ENCODE data around the gene RAB6B.

The RAB6B gene

GRCh38 chr3:133921592-133921991, 25.9 kb upstream of the RAB6B start:
- no peak overlapping the region for H3K4me3 ChIP-seq (ENCODE audit: low read length)
- TF ChIP-seq, protein P1, sequence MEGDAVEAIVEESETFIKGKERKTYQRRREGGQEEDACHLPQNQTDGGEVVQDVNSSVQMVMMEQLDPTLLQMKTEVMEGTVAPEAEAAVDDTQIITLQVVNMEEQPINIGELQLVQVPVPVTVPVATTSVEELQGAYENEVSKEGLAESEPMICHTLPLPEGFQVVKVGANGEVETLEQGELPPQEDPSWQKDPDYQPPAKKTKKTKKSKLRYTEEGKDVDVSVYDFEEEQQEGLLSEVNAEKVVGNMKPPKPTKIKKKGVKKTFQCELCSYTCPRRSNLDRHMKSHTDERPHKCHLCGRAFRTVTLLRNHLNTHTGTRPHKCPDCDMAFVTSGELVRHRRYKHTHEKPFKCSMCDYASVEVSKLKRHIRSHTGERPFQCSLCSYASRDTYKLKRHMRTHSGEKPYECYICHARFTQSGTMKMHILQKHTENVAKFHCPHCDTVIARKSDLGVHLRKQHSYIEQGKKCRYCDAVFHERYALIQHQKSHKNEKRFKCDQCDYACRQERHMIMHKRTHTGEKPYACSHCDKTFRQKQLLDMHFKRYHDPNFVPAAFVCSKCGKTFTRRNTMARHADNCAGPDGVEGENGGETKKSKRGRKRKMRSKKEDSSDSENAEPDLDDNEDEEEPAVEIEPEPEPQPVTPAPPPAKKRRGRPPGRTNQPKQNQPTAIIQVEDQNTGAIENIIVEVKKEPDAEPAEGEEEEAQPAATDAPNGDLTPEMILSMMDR (IDR thresholded peaks at IDR 0.05; ENCODE audit: insufficient read depth, low read depth, low read length, missing control alignments), result no peak
- DNase-seq (ENCODE audit: low read depth), result no peak

DNA sequence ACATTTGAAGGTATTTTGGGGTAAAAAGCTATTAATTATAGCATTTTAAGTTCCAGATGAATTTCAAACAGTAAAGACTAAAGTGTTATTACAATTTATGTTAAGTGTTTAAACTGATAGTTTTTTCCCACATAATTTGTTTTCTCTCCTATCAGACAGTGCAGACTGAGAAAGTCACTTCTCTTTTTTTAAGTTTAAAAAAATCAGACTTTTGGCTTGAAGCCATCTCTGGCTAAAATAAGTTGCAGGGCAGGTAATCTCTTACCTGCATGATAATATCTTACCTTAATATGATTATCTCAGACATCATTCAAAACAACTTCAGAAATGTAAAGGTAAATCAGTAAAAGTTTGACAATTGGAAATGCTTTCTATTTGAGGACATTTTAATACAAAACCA, 21.5 kb upstream of the RAB6B start:
- no peak overlapping the region for H3K4me3 ChIP-seq (ENCODE audit: low read length)
- no peak for DNase-seq (ENCODE audit: low read depth)
- TF ChIP-seq, protein P1 (IDR thresholded peaks at IDR 0.05; ENCODE audit: insufficient read depth, low read depth, low read length, missing control alignments), result no peak

GRCh38 chr3:133915685-133916658, 20.3 kb upstream of the RAB6B start:
- DNase-seq (ENCODE audit: low read depth), result peak; percentile 40

DNA sequence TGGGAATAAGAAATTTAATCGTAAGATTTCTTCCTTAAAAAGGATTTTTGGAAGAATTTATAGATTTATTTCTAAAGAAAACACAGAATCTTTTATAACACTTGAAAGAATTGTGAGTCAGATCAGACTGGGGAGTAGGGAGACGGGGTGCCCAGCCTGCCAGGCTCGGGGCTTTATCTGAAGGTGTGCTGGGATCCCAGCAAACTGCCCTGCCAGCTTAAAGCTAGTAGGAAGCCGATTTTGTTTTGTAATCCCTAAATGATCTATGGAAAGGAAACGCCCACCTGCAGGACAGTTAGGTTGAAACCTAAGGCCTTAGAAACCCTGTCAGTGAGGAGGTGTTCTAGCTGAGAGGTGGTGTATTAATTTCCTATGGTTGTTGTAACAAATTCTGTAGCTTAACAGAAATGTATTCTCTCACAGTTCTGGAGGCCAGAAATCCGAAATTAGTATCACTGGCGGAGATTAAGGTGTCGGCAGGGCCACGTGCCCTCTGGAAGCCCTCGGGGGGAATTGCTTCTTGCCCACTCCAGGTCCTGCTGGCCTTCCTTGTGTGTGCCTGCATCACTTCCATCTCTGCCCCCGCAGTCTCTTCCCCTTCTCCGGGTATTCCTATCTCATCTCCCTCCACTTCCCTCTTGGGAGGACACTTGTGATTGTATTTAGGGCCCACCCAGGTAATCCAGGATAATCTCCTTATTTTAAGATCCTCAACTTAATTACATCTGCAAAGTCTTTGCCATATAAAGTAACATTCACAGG, 19.3 kb upstream of the RAB6B start:
- TF ChIP-seq, protein P1 (IDR thresholded peaks at IDR 0.05; ENCODE audit: insufficient read depth, low read depth, low read length, missing control alignments), result no peak
- H3K4me3 ChIP-seq (ENCODE audit: low read length), result no peak overlapping the region
- no peak for DNase-seq (ENCODE audit: low read depth)

More at GRCh38 chr3:133915685-133916658, 20.3 kb upstream of the RAB6B start:
- no peak overlapping the region for H3K4me3 ChIP-seq (ENCODE audit: low read length)
- TF ChIP-seq, protein P1 (IDR thresholded peaks at IDR 0.05; ENCODE audit: insufficient read depth, low read depth, low read length, missing control alignments), result no peak

DNA sequence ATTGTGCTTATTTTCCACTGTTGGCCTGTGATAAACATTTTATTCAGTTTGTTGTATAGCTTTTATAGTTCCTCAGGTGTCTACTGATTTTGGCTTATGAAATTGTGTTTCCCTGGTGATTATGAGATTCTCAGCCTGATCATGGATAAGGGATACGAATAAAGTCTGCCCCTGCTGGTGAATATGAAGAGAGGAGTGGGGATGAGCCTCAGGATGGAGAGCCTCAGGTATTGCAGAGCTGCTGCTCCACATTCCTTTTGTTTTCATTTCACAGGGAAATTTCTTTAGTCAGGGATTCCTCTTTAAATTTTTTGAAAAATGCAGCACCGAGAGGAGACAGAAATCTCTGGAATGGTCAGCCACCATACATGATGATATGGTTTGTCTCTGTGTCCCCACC, 14.7 kb upstream of the RAB6B start:
- TF ChIP-seq, protein P1 (IDR thresholded peaks at IDR 0.05; ENCODE audit: insufficient read depth, low read depth, low read length, missing control alignments), result peak; percentile 28
- H3K4me3 ChIP-seq (ENCODE audit: low read length), result no peak overlapping the region
- peak; percentile 13 for DNase-seq (ENCODE audit: low read depth)

DNA sequence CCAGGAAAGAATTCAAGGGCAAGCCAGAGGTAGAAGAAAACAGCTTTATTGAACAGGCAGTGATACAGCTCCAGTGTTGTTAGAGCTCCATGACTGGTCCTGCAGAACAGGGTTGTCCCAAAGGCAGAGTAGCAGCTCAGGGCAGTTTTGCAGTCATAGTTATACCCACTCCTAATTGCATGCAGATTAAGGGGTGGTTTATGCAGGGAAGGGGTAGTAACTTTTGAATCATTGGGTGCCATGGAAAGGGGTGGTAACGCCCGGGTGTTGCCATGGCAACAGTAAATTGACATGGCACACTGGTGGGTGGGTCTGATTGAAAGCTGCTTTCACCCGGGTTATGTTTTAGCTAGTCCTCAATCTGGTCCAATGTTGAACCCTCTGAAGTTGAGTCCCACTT, 9.7 kb upstream of the RAB6B start:
- TF ChIP-seq, protein P1 (IDR thresholded peaks at IDR 0.05; ENCODE audit: insufficient read depth, low read depth, low read length, missing control alignments), result no peak
- H3K4me3 ChIP-seq (ENCODE audit: low read length), result no peak overlapping the region
- DNase-seq (ENCODE audit: low read depth), result no peak
